T-helper 1 cell treated with Interleukin-12 subunit alpha and Interleukin-12 subunit beta and Interleukin-4 antibody, amounts not matched to agents 30 μg/mL and 1 μg/mL, for 36 hours (primary cell): ENCODE data around the gene CFAP100.

Experiments
- H3K27ac Mint-ChIP-seq: one replicate; pipeline ENCODE4 v1.8.0; 2021; ENCODE audit warnings: mild to moderate bottlenecking, mixed read lengths
- H3K27me3 Mint-ChIP-seq: one replicate; pipeline ENCODE4 v1.8.0; 2021; ENCODE audit warnings: low read depth, mixed read lengths
- H3K36me3 Mint-ChIP-seq: one replicate; pipeline ENCODE4 v1.8.0; 2021; ENCODE audit warnings: low read depth, mixed read lengths
- H3K4me1 Mint-ChIP-seq: one replicate; pipeline ENCODE4 v1.8.0; 2021; ENCODE audit warnings: low read depth, mixed read lengths
- H3K4me3 Mint-ChIP-seq: one replicate; pipeline ENCODE4 v1.8.0; 2021; ENCODE audit warnings: mild to moderate bottlenecking, moderate library complexity, mixed read lengths
- H3K9me3 Mint-ChIP-seq: one replicate; pipeline ENCODE4 v1.8.0; 2021; ENCODE audit warnings: mixed read lengths

CFAP100 gene

GRCh38 chr3:126399351-126399735 is 4.6 kb downstream of the CFAP100 start:
- H3K27ac Mint-ChIP-seq: no peak overlapping the region
- peaks cover 11% of the 10 kb centered on the region for H3K27me3 Mint-ChIP-seq
- no peaks in the 10 kb centered on the region for H3K9me3 Mint-ChIP-seq

GRCh38 chr3:126399756-126400155 is 5.0 kb downstream of the CFAP100 start:
- H3K9me3 Mint-ChIP-seq: no peaks in the 10 kb centered on the region
- no peak overlapping the region for H3K4me3 Mint-ChIP-seq
- peaks cover 9% of the 10 kb centered on the region for H3K27me3 Mint-ChIP-seq

More at GRCh38 chr3:126399351-126399735, 4.6 kb downstream of the CFAP100 start:
- H3K4me3 Mint-ChIP-seq: no peak overlapping the region
- H3K4me1 Mint-ChIP-seq: no peaks in the 10 kb centered on the region
- no peaks in the 10 kb centered on the region for H3K36me3 Mint-ChIP-seq

GRCh38 chr3:126401611-126402160 is 7.0 kb downstream of the CFAP100 start:
- H3K27ac Mint-ChIP-seq: no peak overlapping the region
- no peaks in the 10 kb centered on the region for H3K9me3 Mint-ChIP-seq
- no peaks in the 10 kb centered on the region for H3K36me3 Mint-ChIP-seq
- no peaks in the 10 kb centered on the region for H3K27me3 Mint-ChIP-seq
- H3K4me3 Mint-ChIP-seq: no peak overlapping the region
- no peaks in the 10 kb centered on the region for H3K4me1 Mint-ChIP-seq

More at GRCh38 chr3:126399756-126400155, 5.0 kb downstream of the CFAP100 start:
- H3K4me1 Mint-ChIP-seq: no peaks in the 10 kb centered on the region
- no peaks in the 10 kb centered on the region for H3K36me3 Mint-ChIP-seq
- no peak overlapping the region for H3K27ac Mint-ChIP-seq

DNA sequence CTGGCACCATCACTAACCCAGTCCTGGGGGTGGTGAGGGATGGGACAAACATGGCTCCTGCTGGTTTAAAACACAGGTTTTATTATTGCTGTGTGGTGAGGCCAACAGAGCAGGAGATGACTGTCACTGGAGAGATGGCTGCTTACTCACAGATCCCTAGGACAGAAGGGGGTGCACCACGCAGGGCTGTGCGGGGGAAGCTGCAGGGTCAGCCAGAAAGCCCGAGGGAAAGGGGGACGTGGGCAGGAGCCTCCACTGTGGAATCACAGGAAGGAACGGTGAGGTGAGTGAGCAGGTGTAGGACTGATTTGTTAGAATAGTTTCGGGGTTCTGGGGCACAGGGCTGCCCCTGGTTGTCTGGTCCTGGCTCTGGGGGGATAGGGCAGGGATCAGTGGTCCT is 7.5 kb downstream of the CFAP100 start:
- H3K36me3 Mint-ChIP-seq: no peaks in the 10 kb centered on the region
- H3K4me3 Mint-ChIP-seq: no peak overlapping the region
- no peaks in the 10 kb centered on the region for H3K9me3 Mint-ChIP-seq
- no peak overlapping the region for H3K27ac Mint-ChIP-seq
- H3K4me1 Mint-ChIP-seq: no peaks in the 10 kb centered on the region
- no peaks in the 10 kb centered on the region for H3K27me3 Mint-ChIP-seq

GRCh38 chr3:126402666-126403302 is 8.1 kb downstream of the CFAP100 start:
- Mint-ChIP-seq H3K27ac (no peak overlapping the region), H3K9me3 (no peaks in the 10 kb centered on the region), H3K27me3 (no peaks in the 10 kb centered on the region), H3K36me3 (no peaks in the 10 kb centered on the region), H3K4me1 (no peaks in the 10 kb centered on the region), H3K4me3 (no peak overlapping the region)

DNA sequence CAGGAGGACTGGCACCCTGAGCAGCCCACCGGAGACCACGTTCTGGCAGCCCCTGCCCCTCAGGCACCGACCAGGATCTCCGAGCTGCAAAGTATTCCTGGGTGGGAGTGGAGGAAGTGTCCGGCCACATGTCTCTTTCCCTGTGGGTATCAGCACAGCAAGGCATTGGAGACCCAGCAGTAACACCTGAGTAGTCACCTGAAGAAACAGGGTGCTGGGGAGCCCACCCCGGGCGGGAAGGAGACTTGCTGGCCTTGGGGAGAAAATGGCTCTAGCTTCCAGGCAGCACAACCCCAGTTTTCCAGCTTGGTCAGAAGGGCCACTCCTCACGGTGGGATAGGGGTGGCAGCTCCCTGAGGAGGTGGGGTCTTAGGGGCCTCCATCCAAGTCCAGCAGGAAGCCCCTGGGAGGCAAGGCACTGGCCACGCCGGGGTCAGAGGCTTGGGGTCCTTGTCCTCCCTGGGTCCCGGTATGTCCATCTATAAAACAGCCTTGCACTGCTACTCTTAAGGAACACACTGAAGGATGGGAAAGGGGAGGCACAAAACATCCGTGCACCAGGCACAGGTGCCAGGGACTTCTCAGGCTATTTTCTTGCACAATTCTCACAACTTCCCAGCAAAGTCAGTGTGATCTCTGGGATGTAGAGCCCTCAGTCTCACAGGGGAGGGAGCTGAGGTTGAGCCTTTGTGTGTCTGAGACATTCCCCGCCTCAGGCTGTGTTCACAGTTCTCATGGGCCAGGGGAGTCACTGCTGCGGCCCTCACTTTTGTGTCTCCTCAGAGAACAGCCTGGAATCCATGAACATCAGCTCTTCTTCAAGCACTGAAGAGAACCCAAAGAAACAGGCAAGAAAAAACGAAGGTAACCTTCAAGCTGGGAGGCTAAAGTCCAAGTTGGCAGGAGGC is 11.9 kb downstream of the CFAP100 start:
- H3K36me3 Mint-ChIP-seq: no peaks in the 10 kb centered on the region
- no peak overlapping the region for H3K27ac Mint-ChIP-seq
- H3K4me1 Mint-ChIP-seq: no peaks in the 10 kb centered on the region
- H3K9me3 Mint-ChIP-seq: no peaks in the 10 kb centered on the region
- no peak overlapping the region for H3K4me3 Mint-ChIP-seq
- peaks cover 3% of the 10 kb centered on the region for H3K27me3 Mint-ChIP-seq

DNA sequence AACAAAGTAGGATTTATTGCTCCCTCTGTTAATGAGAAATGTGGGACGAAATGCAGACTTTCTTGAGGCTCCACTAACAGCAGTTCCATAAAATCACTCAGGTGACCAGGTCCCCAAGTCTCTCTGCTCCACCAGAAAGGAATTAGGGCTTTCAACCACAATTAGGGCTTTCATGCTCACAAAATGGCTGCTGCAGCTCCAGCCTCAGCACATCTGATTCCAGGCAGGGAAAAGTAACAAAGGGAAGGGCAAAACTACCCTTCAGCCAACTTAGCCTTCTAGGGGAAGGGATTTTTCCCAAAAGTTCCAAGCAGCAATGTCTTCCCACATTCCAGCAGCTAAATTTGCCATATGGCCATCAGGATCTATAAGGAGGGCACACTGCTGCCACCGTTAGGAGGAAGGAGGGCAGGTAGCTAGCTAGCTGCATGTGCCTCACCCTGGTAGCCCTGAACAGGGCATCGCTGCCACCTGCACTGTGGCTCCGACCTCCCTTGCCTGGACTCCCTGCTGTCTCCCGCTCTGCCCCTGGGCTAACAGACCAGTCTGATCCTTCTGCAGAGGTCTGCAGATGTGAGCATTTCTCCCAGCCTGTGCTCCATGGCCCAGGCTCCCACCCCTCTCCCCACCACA is 12.8 kb downstream of the CFAP100 start:
- Mint-ChIP-seq H3K9me3 (no peaks in the 10 kb centered on the region), H3K4me1 (no peaks in the 10 kb centered on the region), H3K27me3 (peaks cover 12% of the 10 kb centered on the region), H3K4me3 (no peak overlapping the region), H3K36me3 (no peaks in the 10 kb centered on the region), H3K27ac (no peak overlapping the region)

DNA sequence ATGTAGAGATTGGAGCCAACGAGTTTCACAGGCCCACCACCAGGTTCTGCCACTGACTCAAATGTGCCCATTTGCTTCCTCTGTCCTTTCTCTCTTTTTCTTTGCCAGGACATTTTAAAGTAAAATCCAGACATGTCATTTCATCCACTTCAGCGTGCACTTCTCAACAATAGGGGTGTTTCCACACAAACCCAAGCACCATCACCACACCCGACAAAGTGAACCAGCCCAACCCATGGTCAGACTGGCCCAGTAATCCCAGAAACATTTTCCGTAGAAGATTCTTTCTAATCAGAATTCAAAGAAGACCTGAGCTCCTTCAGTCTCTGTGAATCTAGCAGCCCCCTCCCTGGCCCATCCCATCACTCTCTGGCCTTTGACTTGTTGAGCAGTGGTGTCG is 13.4 kb downstream of the CFAP100 start:
- H3K4me1 Mint-ChIP-seq: no peaks in the 10 kb centered on the region
- H3K27me3 Mint-ChIP-seq: peaks cover 14% of the 10 kb centered on the region
- no peaks in the 10 kb centered on the region for H3K9me3 Mint-ChIP-seq
- no peaks in the 10 kb centered on the region for H3K36me3 Mint-ChIP-seq
- no peak overlapping the region for H3K4me3 Mint-ChIP-seq
- no peak overlapping the region for H3K27ac Mint-ChIP-seq

- no peaks in the 10 kb centered on the region for H3K9me3 Mint-ChIP-seq
- H3K27me3 Mint-ChIP-seq: peaks cover 14% of the 10 kb centered on the region
- no peaks in the 10 kb centered on the region for H3K4me1 Mint-ChIP-seq
- no peaks in the 10 kb centered on the region for H3K36me3 Mint-ChIP-seq
- H3K27ac Mint-ChIP-seq: no peak overlapping the region
- no peak overlapping the region for H3K4me3 Mint-ChIP-seq
Measured at GRCh38 chr3:126412841-126413692, 18.4 kb downstream of the CFAP100 start.

- H3K27ac Mint-ChIP-seq: no peak overlapping the region
- peaks cover 14% of the 10 kb centered on the region for H3K27me3 Mint-ChIP-seq
- H3K36me3 Mint-ChIP-seq: no peaks in the 10 kb centered on the region
- H3K4me3 Mint-ChIP-seq: no peak overlapping the region
- no peaks in the 10 kb centered on the region for H3K9me3 Mint-ChIP-seq
- no peaks in the 10 kb centered on the region for H3K4me1 Mint-ChIP-seq
Measured at GRCh38 chr3:126413693-126414080, 19.0 kb downstream of the CFAP100 start.

GRCh38 chr3:126414406-126414805 is 19.7 kb downstream of the CFAP100 start:
- no peak overlapping the region for H3K4me3 Mint-ChIP-seq
- H3K27ac Mint-ChIP-seq: no peak overlapping the region
- no peaks in the 10 kb centered on the region for H3K36me3 Mint-ChIP-seq
- H3K4me1 Mint-ChIP-seq: no peaks in the 10 kb centered on the region
- peaks cover 14% of the 10 kb centered on the region for H3K27me3 Mint-ChIP-seq
- H3K9me3 Mint-ChIP-seq: no peaks in the 10 kb centered on the region

DNA sequence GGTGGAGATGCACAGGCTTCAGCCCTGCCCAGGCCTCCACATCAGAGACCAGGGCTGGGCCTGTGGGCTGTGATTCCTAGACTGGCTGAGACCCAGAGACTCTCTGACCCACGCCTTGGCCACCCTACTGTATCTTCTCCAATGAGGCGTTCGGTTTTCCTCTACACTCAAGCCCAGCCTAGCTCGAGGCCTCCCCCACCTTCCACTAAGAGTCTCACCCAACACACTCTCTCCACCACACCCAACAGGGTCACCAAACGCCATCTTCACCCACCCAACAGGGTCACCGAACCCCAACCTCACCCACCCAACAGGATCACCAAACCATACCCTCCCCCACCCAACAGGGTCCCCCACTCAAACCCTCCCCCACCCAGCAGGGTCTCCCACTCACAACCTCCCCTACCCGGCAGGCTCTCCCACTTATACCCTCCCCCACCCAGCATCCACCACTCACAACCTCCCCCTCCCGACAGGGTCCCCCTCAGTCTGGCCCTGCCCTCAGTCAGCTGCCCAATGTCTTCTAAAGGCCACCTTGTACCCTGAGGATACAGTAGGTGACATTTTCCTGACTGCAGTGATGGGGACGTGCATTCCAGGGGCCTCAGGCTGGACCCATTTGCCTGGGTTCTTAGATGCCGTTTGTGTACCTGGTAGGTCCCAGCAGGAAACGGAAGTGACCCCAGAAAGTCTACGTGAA is 20.4 kb downstream of the CFAP100 start:
- Mint-ChIP-seq H3K27me3 (peaks cover 14% of the 10 kb centered on the region), H3K36me3 (no peaks in the 10 kb centered on the region)

DNA sequence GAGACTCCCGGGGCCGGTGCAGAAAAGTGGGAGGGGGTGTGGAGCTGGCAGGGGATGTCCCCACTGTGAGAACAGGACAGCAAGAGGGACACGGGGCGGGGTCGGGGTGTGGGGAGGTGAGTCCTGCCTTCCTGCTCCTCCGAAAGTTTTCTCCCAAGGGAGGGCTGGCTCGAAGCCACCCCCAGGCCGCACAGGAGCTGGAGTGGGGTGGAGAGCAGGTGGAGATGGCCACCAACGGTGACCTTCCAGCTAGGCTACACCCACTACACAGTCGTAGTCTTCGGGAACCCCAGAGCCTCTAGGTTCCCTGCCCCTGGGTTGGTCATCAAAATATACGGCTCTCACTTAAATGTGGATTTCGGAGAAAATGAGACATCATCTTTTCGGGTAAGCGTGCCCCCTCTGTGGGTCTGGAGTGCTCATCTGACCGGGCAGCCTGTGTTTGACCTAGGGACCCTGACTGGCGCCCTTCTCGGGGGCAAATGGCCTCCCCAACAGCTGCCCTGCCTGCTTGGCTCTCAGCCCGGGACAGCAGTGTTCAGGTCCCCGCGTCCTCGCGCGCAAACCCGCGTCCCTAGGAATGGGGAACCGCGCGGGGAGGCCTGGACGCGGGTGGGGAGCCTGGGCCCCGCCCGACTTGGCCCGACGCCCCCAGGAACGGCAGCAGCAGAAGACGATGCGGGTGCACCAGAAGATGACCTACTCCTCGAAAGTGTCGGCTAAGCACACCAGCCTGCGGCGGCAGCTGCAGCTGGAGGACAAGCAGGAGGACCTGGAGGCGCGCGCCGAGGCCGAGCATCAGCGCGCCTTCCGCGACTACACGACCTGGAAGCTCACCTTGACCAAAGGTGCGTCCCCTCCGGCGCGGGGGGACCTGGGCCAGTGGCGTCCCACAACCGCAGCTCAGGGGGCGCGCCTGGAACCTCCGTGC is 21.2 kb downstream of the CFAP100 start:
- H3K27ac Mint-ChIP-seq: no peak overlapping the region
- no peaks in the 10 kb centered on the region for H3K9me3 Mint-ChIP-seq
- no peak overlapping the region for H3K4me3 Mint-ChIP-seq
- no peaks in the 10 kb centered on the region for H3K36me3 Mint-ChIP-seq
- H3K27me3 Mint-ChIP-seq: peaks cover 14% of the 10 kb centered on the region
- no peaks in the 10 kb centered on the region for H3K4me1 Mint-ChIP-seq

More for the DNA sequence above, 20.4 kb downstream of the CFAP100 start:
- Mint-ChIP-seq H3K4me3 (no peak overlapping the region), H3K27ac (no peak overlapping the region), H3K9me3 (no peaks in the 10 kb centered on the region), H3K4me1 (no peaks in the 10 kb centered on the region)
